GM12878 (cell line): ENCODE data around the gene PDCD6IP.
"Not testable (repeated sequence)": the region's sequence is repeated elsewhere in the genome, so short reads cannot be mapped to it uniquely, and the experiment has no call there.

Experiments used
- ATF2 ChIP-seq: IDR thresholded peaks from 2 replicates; pipeline ENCODE4 v1.6.1; 2012; ENCODE audit warnings: low read length, inconsistent platforms
- BHLHE40 ChIP-seq, 2 experiments: fragments of 450-650 bp in 1 of 2; IDR thresholded peaks; 2 replicates each; pipeline ENCODE4 v1.6.1; 2011 to 2017; ENCODE audit warnings: low read depth in 2 of 2, borderline replicate concordance in 1 of 2, improper control_type of control experiment in 1 of 2, low read length in 1 of 2, mild to moderate bottlenecking in 1 of 2
- CTCF ChIP-seq, 3 experiments: IDR thresholded peaks in 2 of 3; conservative IDR thresholded peaks in 1 of 3; 2 replicates each; pipeline ENCODE4 v1.5.1; 2011; ENCODE audit warnings: low read depth in 3 of 3, low read length in 3 of 3, mild to moderate bottlenecking in 3 of 3, control low read depth in 2 of 3, moderate library complexity in 2 of 3, inconsistent platforms in 1 of 3, mixed read lengths in 1 of 3; ENCODE audit not compliant: control insufficient read depth in 2 of 3, insufficient read depth in 1 of 3; ENCODE audit errors: extremely low read depth in 1 of 3
- E2F4 ChIP-seq: IDR thresholded peaks from 2 replicates; pipeline ENCODE4 v1.6.1; 2012; ENCODE audit warnings: low read depth, low read length, improper control_type of control experiment
- EP300 ChIP-seq, 2 experiments: fragments of 150-350 bp in 1 of 2; IDR thresholded peaks; 2 replicates each; pipeline ENCODE4 v1.6.1; 2011 to 2012; ENCODE audit warnings: low read depth in 2 of 2, low read length in 2 of 2, borderline replicate concordance in 1 of 2, improper control_type of control experiment in 1 of 2, inconsistent platforms in 1 of 2; ENCODE audit not compliant: control insufficient read depth in 1 of 2
- EZH2 ChIP-seq: IDR thresholded peaks from 2 replicates; pipeline ENCODE4 v1.6.1; 2012; ENCODE audit warnings: low read depth, mild to moderate bottlenecking, control low read depth, inconsistent platforms, low read length, borderline replicate concordance; ENCODE audit not compliant: control insufficient read depth
- KDM1A ChIP-seq: fragments of 200-600 bp; sonication (generic); IDR thresholded peaks from 2 replicates; pipeline ENCODE4 v1.6.1; 2016; ENCODE audit warnings: borderline replicate concordance
- NRF1 ChIP-seq: conservative IDR thresholded peaks from 2 replicates; pipeline ENCODE4 v1.6.1; 2011; ENCODE audit warnings: mild to moderate bottlenecking, low read depth, low read length, improper control_type of control experiment
- POLR2A ChIP-seq: IDR thresholded peaks from 2 replicates; pipeline ENCODE4 v1.6.1; 2011; ENCODE audit warnings: low read depth, mild to moderate bottlenecking, low read length
- RELA ChIP-seq: fragments of 450-650 bp; IDR thresholded peaks from 2 replicates; pipeline ENCODE4 v1.8.0; 2014; ENCODE audit warnings: borderline replicate concordance; ENCODE audit not compliant: partially characterized antibody
- SMC3 ChIP-seq: IDR thresholded peaks from 2 replicates; pipeline ENCODE4 v1.6.1; 2011; ENCODE audit warnings: low read length, improper control_type of control experiment, borderline replicate concordance
- TARDBP ChIP-seq: IDR thresholded peaks from 2 replicates; pipeline ENCODE4 v1.6.1; 2016; ENCODE audit warnings: borderline replicate concordance
- TCF12 ChIP-seq: IDR thresholded peaks from 2 replicates; pipeline ENCODE4 v1.6.1; 2011; ENCODE audit warnings: low read depth, mild to moderate bottlenecking, low read length

GRCh38 chr3:33855407-33855806, 57.0 kb downstream of the PDCD6IP start:
- TF ChIP-seq EZH2; CTCF (IDR thresholded peaks at IDR 0.05 in 2 of 3, conservative IDR thresholded peaks at IDR 0.05 in 1 of 3; ENCODE audit: control insufficient read depth in 2 of 3, extremely low read depth in 1 of 3, insufficient read depth in 1 of 3, low read depth in 3 of 3, low read length in 3 of 3); TARDBP; E2F4; TCF12; KDM1A; NRF1; ATF2; RELA; POLR2A; EP300 (IDR thresholded peaks at IDR 0.05; ENCODE audit: borderline replicate concordance in 1 of 2, control insufficient read depth in 1 of 2, low read depth in 2 of 2, low read length in 2 of 2); SMC3; BHLHE40 (IDR thresholded peaks at IDR 0.05; ENCODE audit: borderline replicate concordance in 1 of 2, low read depth in 2 of 2, low read length in 1 of 2): not testable (repeated sequence)
